ENCODE data around the gene BAHD1. TPM values are rescaled to one million over a fixed set of nuclear protein-coding genes. Genes with fewer than 3 reads are reported as not detected.

Gene BAHD1
- total and polyA plus RNA-seq, 2 donors (not counting 3 experiments of a cell fraction or from before 2014, with no cell fraction given), result 6.3 to 19.1 TPM

DNA sequence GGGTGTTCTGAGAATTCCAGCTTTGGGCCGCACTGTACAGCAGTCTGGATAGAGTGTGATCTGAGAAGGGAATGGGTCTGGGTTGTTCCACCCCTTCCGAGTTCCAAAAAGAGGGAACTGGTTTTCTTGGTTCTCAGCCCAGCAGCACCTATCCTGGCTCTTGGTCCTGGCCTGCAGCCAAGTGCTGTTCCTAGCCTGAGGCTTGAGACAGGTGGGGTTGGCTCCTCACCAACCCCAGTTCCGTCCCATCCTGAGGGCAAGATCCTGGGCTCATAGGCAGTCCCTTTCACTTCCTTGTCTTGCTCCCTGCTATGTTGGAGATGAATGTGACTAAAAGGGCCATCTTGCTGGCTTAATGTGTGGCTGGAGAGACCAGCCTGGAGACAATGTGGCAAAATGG lies 20.0 kb upstream of the BAHD1 start:
- H3K9ac ChIP-seq (replicated peaks; ENCODE audit: extremely low read depth, insufficient read depth, low read length), result no peak overlapping the region
- intact Hi-C loops (cut with micrococcal nuclease), result no loop called here
- BruUV-seq (replicated peaks), result no TSS peak
- DNase-seq (ENCODE audit: low read depth, low spot score) (no peak), FAIRE-seq (no peak)
- no peaks in the 10 kb centered on the region for H3K79me2 ChIP-seq (ENCODE audit: control insufficient read depth, insufficient read depth, low read length)
- no peak overlapping the region for H3K4me3 ChIP-seq (replicated peaks in 1 of 3; ENCODE audit: insufficient read depth in 1 of 3, low read depth in 1 of 3, low read length in 3 of 3)
- CTCF ChIA-PET, result interaction anchor here (0.8 to 6.9 kb wide), 15 partner anchors 15 to 203 kb away, joined by 3 to 113 read pairs (median 7); partner anchors contain the start of genes CCDC9B, INAFM2 and IVD
- H4K20me1 ChIP-seq (replicated peaks; ENCODE audit: control insufficient read depth, extremely low read depth, insufficient read depth, low read length), result no peaks in the 10 kb centered on the region
- H3K9me1 ChIP-seq (replicated peaks; ENCODE audit: control insufficient read depth, extremely low read depth, insufficient read depth, low read length), result no peaks in the 10 kb centered on the region
- no peaks in the 10 kb centered on the region for H3K4me1 ChIP-seq (ENCODE audit: control insufficient read depth, extremely low read depth, insufficient read depth, low read length)
- H3K27ac ChIP-seq (ENCODE audit: insufficient read depth, low read depth, low read length), result no peak overlapping the region
- H3K36me3 ChIP-seq (ENCODE audit: control insufficient read depth in 2 of 2, extremely low read depth in 1 of 2, insufficient read depth in 2 of 2, low read length in 2 of 2), result peaks cover 4 to 7% of the 10 kb centered on the region in 2 experiments
- dilution Hi-C loops (cut with MboI; ENCODE audit: extremely low pct_ligation_motif_present, low sequenced_read_pairs), result no loop called here
- H3K27me3 ChIP-seq (ENCODE audit: control insufficient read depth in 2 of 2, insufficient read depth in 2 of 2, low read length in 2 of 2), result no peaks in the 10 kb centered on the region
- no peak overlapping the region for H3K4me2 ChIP-seq (ENCODE audit: insufficient read depth, low read length)
- TF ChIP-seq POLR2A (IDR thresholded peaks at IDR 0.05; ENCODE audit: low read depth, low read length), result peak; percentile 20
- TF ChIP-seq POLR2AphosphoS5 (IDR thresholded peaks at IDR 0.05; ENCODE audit: insufficient read depth, low read depth, low read length), result no peak
- H2AFZ ChIP-seq (ENCODE audit: low read depth, low read length), result no peak overlapping the region
- POLR2A ChIA-PET, result no interaction called here
- H3K9me3 ChIP-seq (replicated peaks; ENCODE audit: control insufficient read depth, insufficient read depth, low read length), result no peaks in the 10 kb centered on the region

DNA sequence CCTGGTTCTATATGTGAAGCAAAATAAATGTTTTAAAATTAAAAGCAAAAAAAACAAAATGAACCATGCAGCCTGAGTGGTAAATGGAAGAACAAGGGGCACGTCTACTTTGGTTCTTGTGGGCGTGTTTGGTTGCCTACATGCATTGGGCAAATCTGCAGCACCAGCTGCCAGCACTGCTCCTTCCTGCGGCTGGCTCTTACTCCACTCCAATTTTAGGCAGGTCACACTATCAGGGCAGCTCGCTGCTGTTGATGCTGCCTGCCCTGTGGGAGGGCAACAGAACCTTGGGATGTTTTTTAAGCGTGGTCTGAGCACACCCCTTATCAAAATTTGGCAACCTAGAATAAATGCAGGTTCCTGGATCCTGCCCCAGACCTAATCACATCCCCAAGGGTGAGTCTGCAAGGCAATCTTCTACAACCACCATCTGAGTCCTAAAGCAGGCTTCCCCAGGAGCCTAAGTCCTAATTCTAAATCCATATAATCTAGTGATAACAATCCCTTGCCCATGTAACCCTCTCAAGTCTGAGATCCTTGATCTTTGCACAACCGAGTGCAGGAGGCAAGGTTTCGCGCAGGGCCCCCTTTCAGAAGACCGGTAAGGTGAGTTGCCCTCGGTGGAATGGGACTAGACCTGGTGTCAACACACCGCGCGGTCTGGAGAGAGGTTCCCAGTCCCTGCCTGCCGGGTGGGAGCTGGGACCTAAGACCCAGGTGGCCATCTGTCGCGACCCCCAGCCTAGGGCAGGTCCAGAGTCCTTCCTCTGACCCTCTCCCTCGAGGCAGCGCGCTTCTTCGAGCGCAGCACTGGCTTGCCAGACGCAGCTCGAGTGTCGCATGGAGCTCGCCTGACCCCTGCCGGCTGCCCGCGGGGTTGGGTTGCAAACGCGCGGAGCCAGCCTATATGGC lies 19.3 kb upstream of the BAHD1 start:
- no peak overlapping the region for H3K27ac ChIP-seq (ENCODE audit: insufficient read depth, low read depth, low read length)
- dilution Hi-C loops (cut with MboI; ENCODE audit: extremely low pct_ligation_motif_present, low sequenced_read_pairs) (no loop called here), intact Hi-C loops (cut with micrococcal nuclease) (loop anchor here (1.0 to 2.0 kb wide), 6 partner anchors 53 to 205 kb away; partner anchors contain the start of gene INAFM2)
- no peak overlapping the region for H3K4me3 ChIP-seq (replicated peaks in 1 of 3; ENCODE audit: insufficient read depth in 1 of 3, low read depth in 1 of 3, low read length in 3 of 3)
- peak; percentile 61 for DNase-seq (ENCODE audit: low read depth, low spot score)
- peak; percentile 82 for FAIRE-seq
- H3K9me1 ChIP-seq (replicated peaks; ENCODE audit: control insufficient read depth, extremely low read depth, insufficient read depth, low read length), result no peaks in the 10 kb centered on the region
- no peak overlapping the region for H2AFZ ChIP-seq (ENCODE audit: low read depth, low read length)
- TF ChIP-seq, protein P1, sequence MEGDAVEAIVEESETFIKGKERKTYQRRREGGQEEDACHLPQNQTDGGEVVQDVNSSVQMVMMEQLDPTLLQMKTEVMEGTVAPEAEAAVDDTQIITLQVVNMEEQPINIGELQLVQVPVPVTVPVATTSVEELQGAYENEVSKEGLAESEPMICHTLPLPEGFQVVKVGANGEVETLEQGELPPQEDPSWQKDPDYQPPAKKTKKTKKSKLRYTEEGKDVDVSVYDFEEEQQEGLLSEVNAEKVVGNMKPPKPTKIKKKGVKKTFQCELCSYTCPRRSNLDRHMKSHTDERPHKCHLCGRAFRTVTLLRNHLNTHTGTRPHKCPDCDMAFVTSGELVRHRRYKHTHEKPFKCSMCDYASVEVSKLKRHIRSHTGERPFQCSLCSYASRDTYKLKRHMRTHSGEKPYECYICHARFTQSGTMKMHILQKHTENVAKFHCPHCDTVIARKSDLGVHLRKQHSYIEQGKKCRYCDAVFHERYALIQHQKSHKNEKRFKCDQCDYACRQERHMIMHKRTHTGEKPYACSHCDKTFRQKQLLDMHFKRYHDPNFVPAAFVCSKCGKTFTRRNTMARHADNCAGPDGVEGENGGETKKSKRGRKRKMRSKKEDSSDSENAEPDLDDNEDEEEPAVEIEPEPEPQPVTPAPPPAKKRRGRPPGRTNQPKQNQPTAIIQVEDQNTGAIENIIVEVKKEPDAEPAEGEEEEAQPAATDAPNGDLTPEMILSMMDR (IDR thresholded peaks at IDR 0.05; ENCODE audit: extremely low read depth in 1 of 2, insufficient read depth in 1 of 2, low read depth in 1 of 2, low read length in 2 of 2), result peak; percentile 89 to 99
- no peak for TF ChIP-seq EZH2 (IDR thresholded peaks at IDR 0.05; ENCODE audit: borderline replicate concordance, low read depth, low read length, severe bottlenecking)
- TF ChIP-seq, protein P2, sequence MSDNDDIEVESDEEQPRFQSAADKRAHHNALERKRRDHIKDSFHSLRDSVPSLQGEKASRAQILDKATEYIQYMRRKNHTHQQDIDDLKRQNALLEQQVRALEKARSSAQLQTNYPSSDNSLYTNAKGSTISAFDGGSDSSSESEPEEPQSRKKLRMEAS (IDR thresholded peaks at IDR 0.05; ENCODE audit: insufficient read depth, insufficient read length), result no peak
- no peak for TF ChIP-seq JUN (IDR thresholded peaks at IDR 0.05; ENCODE audit: borderline replicate concordance, insufficient read depth, insufficient read length, low read depth)
- no peak for TF ChIP-seq MYC (IDR thresholded peaks at IDR 0.05; ENCODE audit: low read depth, low read length)
- TF ChIP-seq FOS (IDR thresholded peaks at IDR 0.05; ENCODE audit: borderline replicate concordance, insufficient read depth, low read length), result no peak
- peak; percentile 34 for TF ChIP-seq POLR2A (IDR thresholded peaks at IDR 0.05; ENCODE audit: low read depth, low read length)
- no peak for TF ChIP-seq POLR2AphosphoS5 (IDR thresholded peaks at IDR 0.05; ENCODE audit: insufficient read depth, low read depth, low read length)
- no peak for TF ChIP-seq GATA2 (IDR thresholded peaks at IDR 0.05; ENCODE audit: insufficient read depth, insufficient read length, low read depth, low read length)
- peaks cover 2 to 3% of the 10 kb centered on the region in 2 experiments for H3K36me3 ChIP-seq (ENCODE audit: control insufficient read depth in 2 of 2, extremely low read depth in 1 of 2, insufficient read depth in 2 of 2, low read length in 2 of 2)
- no peaks in the 10 kb centered on the region for H3K9me3 ChIP-seq (replicated peaks; ENCODE audit: control insufficient read depth, insufficient read depth, low read length)
- ChIA-PET POLR2A (no interaction called here), CTCF (interaction anchor here (0.5 to 6.9 kb wide), 24 partner anchors 11 to 376 kb away, joined by 3 to 113 read pairs (median 6); partner anchors contain the start of genes BAHD1, CCDC9B, INAFM2 and IVD)
- BruUV-seq (replicated peaks), result no TSS peak
- H3K79me2 ChIP-seq (ENCODE audit: control insufficient read depth, insufficient read depth, low read length), result no peaks in the 10 kb centered on the region
- no peaks in the 10 kb centered on the region for H3K27me3 ChIP-seq (ENCODE audit: control insufficient read depth in 2 of 2, insufficient read depth in 2 of 2, low read length in 2 of 2)
- H4K20me1 ChIP-seq (replicated peaks; ENCODE audit: control insufficient read depth, extremely low read depth, insufficient read depth, low read length), result no peaks in the 10 kb centered on the region
- no peak overlapping the region for H3K9ac ChIP-seq (replicated peaks; ENCODE audit: extremely low read depth, insufficient read depth, low read length)
- H3K4me1 ChIP-seq (ENCODE audit: control insufficient read depth, extremely low read depth, insufficient read depth, low read length), result no peaks in the 10 kb centered on the region
- H3K4me2 ChIP-seq (ENCODE audit: insufficient read depth, low read length), result no peak overlapping the region
